ENCODE measurements around the gene OLIG1.

Gene OLIG1

GRCh38 chr21:33101300-33101911, 31.5 kb downstream of the OLIG1 start:
- DNase-seq (ENCODE audit: low spot score): no peak

GRCh38 chr21:33105088-33105487, 35.1 kb downstream of the OLIG1 start:
- DNase-seq (ENCODE audit: low spot score): no peak

- no peak for DNase-seq (ENCODE audit: low spot score)
Observed at GRCh38 chr21:33108228-33108627, 38.3 kb downstream of the OLIG1 start.

- no peak for DNase-seq (ENCODE audit: low spot score)
Observed at GRCh38 chr21:33109574-33110339, 39.8 kb downstream of the OLIG1 start.

DNA sequence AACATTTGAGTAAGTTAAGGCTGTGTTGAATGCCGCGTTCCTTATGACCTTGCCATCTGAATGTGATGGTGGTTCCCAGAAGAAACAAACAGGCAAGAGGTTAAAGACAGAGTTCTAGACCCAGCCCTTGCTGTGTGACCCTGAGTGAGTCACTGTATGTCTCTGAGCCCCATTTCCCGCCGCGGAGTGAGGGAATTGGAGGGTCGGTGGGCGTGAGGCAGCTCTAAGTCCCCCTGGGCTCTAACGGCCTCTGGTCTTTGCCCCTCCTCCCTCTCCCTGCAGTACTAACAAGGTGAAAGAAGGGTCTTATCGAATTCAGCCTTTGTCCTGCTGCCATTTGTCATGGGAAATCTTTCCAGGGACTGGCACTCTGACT, 40.4 kb downstream of the OLIG1 start:
- DNase-seq (ENCODE audit: low spot score): no peak

- no peak for DNase-seq (ENCODE audit: low spot score)
Observed at GRCh38 chr21:33111577-33111976, 41.6 kb downstream of the OLIG1 start.

DNA sequence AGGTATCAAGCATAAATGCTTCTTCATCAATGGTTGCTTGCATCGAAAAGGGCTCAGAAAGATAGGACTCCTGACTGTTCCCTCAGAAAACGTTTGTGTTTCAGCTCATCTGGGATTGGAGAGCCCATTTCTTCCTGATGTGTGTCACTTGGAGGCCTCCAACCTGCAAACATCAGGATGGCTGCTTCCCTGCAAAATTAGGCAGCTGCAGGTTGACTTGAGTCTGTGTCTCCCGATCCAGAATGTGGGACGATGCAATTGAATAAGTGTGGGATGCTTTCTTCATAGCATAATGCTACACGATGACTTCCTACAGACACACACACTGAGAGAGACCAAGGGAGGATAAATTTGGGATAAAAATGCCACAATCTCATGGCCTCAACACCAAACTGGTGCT, 42.2 kb downstream of the OLIG1 start:
- no peak for DNase-seq (ENCODE audit: low spot score)

DNA sequence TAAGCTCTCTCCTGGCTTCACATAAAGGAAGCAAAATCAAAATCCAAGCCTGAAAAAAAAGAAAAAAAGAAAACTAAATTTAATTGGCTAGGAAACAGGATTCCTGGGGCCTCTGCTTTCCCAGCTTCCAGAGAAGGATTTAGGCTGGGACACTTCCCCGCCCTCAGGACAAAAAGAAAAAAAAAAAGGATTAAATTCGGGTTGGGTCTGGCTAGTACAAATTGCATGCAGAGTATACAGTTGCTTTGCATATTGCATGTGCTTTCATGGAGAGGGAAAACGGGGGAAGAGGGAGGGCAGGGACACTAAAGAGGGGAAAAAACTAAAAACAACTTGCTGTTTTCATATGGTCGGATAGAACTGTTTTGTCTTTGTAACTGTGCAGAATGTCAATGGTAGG, 42.7 kb downstream of the OLIG1 start:
- DNase-seq (ENCODE audit: low spot score): no peak

- DNase-seq (ENCODE audit: low spot score): no peak
Observed at GRCh38 chr21:33113131-33113530, 43.2 kb downstream of the OLIG1 start.

GRCh38 chr21:33114276-33114675, 44.3 kb downstream of the OLIG1 start:
- no peak for DNase-seq (ENCODE audit: low spot score)

DNA sequence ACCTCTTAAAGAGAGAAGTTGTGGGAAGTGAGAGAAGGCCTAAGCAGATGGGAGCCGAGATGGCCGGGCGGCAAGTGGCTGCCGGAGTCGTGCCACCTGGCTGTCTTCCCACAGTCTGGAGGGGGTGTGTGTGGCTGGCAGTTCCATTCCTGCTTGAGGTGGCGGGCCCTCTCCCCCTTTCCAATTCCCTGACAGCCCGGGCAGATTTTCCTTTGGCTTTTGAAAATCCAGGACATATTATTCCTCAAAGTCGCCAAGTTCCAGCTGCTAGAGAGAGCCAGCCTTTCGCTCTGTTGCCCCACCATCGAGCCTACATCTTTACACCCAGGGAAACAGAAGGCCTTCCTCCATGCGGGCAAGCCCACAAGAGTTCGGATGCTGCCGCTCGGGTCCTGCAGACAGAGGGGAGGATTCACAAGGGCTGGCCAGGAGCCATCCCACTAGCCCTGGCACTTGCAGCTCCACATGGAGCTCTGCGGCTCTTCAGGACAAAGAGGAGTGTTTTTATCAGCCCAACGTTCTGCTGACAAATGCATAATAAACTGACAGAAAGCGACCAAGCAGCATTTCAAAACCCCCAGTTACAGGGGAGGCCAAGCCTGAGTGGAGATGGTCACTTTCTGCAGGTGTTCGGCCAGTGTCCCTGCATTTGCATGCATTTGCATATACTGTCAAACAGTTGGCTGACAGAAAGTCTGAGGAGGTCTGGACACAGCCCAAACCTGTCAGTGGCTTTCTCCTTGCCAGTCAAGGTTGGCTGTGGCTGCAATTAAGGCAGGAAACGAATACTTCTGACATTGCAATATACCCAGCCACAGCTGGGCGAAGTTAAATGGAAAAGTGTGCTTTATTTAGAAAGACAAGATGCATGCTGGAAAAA, 45.9 kb downstream of the OLIG1 start:
- DNase-seq (ENCODE audit: low spot score): no peak

DNA sequence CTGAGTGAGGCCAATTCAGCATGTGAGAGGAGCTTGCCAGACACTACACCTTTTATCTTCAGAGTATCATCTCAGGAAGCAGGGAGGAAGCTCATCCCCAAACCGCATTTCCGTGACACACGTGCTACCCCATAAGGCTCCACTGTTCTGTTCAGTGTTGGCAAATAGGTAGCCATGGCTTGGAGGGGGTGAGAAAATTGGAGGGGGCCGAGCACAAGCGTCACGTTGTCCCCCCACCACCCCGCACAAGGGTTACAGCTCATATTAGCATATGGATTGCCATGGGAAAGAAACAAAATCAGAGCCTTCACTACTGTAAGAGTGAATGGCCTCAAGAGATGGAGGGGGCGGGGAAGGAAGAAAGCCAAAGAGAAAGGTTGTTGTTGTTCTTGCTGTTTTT, 46.7 kb downstream of the OLIG1 start:
- no peak for DNase-seq (ENCODE audit: low spot score)

DNA sequence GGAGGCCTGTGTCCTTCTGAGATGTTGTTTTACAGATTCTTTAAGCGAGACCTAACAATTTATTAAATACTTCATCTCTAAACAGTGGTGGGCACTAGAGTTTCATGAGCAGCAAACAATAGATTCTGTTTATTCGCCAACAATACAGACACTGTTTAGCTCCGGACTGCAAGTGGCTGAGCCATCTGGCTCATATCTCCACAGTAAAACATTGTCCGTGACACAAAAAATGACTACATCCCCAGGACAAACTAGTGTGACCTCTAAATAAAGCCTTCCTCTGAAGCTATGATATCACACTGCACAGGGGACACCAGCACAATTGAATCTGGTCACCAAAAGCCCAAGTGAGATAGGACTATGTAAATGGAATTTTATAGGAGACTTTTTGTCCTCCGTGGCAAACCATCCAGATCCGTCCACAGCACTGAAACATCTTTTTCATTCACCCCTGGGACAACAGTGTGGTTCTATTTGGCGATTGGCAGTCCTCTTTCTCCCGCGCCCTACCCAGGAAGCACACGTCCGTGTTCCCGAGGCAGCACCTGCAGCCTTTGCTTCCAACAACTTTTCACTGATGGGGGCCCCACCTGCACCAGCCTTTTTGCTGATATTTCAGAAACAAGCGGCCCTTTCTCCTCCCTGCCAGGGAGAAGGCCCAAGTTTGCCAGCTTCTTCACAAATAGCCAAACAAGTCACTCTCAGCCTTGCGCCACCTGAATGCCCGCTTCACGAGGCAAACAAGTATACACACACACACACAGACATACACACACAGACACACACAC, 47.4 kb downstream of the OLIG1 start:
- no peak for DNase-seq (ENCODE audit: low spot score)
